ENCODE results near the gene TBC1D3B.
A peak's percentile ranks its signal among the peaks of the same experiment; 100 is the strongest.
"Not testable (repeated sequence)": the region's sequence is repeated elsewhere in the genome, so short reads cannot be mapped to it uniquely, and the experiment has no call there.

TBC1D3B gene

GRCh38 chr17:36168836-36169235, 7.6 kb downstream of the TBC1D3B start:
- DNase-seq, result not testable (repeated sequence)

DNA sequence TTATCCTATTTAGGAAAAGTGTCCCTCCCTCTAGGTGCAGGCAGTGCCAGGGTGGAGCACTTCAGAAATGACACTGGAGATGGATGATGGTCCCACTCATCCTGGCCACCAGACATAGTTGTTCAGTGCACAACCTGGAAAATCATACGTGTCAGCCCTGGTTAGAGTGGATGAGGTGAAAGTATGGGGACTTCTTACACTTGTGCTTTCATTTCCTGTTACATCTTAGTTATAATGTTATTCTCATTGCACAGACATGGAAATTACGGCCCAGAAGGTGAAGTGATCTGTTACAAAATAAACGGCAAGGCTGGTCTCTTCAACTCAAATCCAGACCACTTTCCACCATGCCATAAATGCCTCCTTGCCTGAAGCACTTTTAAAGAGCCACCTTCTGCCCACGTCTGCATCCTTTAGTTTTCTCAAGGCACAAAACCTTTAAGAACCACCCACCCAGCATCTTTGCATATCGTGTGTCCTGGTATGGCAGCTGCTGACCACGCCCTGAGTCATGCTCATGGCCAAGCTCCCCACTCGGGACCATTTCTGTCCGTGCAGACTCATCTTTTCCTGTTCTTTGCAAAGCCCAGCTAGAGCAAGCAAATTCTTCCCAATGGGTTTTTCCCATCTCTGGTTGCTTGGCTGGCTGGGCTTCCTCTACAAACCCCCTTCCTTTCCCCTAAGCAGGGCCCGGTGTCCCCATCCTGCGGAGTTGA, 22.4 kb downstream of the TBC1D3B start:
- DNase-seq, result no peak

DNA sequence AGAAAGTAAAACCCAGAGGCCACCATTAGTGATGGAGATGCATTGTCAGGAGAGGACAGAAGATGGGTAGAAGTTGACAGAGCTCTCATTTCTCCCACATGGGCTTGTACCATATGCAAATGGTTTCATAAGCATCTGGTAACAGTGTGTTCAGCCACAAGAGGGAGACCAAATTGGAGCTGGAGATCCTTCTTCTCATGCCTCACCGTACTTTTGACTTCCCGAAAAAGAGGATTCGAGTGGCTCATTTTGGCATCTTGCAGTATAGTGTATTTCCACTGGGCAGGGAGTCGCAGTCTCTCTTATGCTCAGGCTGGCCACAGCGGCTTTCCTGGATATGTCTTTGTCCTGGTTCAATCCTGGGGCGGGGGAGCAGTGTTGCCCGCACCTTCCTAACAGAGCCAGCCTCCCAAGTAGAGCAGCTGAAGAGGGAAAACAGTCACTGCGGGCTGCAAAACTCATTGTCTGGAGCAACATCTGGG, 23.8 kb downstream of the TBC1D3B start:
- peak; percentile 42 to 43 for DNase-seq

- DNase-seq, result no peak
Measured at GRCh38 chr17:36151891-36152638, 24.4 kb downstream of the TBC1D3B start.

DNA sequence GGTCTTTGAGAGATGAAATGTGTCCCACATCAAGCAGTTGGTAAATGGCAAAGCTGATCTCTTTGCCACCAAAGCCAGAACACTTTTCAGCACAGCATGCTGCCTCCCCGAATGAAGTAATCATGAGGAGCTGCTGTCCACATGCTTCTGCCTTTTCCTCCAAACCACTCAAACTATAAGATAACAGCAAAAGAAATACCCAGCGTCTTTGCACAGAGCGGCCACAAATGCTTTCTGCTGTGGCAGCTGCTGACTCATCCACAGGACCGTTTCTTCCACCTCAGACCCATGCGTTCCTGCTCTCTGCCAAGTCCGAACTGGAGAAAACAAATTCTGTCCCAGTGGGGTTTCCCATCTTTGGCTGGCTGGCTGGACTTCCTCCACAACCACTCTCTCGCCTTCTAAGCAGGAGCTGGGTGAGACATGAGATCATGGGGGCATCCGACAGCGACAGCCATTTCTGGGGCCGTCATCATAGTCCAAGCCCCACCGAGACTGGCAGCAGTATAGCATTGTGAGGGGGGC, 27.1 kb downstream of the TBC1D3B start:
- peak in 1 of 2 experiments; percentile 53 for DNase-seq

GRCh38 chr17:36148559-36149295, 27.7 kb downstream of the TBC1D3B start:
- DNase-seq, result peak; percentile 84 to 90

DNA sequence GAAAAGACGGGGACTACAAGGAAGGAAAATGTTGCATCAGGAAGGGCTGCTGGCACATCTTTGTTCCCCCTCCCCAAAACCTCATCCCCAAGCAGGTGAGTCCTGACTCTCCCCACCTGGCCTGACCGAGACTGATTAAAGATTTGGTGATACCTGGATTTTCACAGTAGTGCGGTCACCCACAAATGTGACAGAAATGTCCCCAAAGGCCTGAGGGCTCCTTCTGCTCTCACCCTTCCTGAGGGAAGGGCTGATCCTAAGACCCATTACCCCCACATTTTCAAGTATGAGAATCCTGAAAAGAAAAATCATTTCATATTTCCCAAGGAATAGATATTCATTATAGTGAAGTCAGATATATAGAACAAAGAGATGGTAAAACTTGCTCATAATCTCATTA, 28.8 kb downstream of the TBC1D3B start:
- no peak for DNase-seq

DNA sequence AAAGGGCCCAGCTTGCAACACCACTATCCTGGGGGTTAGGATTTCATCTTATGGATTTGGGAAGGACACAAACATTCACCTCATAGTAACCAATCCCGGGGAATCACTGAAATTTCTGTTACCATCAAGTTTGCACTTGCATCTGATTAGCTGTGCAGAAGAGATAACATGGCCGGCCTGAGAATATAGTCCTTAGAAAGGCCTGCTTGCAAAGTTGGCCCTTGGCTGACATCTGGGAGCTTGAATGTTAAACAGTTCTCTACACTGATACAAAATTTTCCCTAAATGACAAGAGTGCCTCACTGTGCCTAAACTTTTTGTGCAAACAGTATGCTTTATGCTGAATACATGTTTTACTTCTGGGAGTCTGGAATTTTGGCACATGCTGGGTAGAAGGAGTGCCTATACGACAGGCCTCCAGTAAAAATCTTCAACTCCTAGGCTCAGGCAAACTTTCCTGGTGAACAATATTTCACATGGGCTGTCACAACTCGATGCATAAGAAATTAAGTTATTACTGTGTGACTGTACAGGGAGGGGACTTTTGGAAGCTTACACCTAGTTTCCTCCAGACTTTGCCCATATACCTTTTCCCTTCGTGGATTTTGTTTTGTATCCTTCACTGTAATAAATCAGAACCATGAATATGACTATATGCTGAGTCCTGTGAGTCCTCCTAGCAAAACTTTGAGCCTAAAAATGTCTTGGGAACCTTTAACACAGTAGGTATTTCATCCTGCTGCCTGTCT, 31.3 kb downstream of the TBC1D3B start:
- no peak for DNase-seq

DNA sequence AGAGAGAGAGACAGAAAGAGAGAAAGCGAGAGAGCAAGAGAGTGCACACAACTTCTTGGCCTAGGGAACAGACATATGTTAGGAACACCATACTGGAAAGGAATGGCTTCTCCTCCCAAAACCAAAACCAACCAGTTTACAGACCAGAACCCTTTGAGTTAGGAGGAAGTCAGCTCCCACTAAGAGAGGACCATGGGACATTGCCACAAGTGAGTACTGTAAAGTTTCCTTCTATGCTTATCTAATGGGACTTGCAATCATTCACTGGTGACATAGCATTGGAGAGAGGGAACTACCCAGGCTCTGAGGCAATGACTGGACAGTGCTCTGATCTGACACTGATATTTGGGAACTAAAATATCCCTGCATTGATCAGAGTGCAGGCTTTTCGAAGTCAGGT, 32.4 kb downstream of the TBC1D3B start:
- no peak for DNase-seq

GRCh38 chr17:36142806-36143205, 33.6 kb downstream of the TBC1D3B start:
- no peak for DNase-seq

DNA sequence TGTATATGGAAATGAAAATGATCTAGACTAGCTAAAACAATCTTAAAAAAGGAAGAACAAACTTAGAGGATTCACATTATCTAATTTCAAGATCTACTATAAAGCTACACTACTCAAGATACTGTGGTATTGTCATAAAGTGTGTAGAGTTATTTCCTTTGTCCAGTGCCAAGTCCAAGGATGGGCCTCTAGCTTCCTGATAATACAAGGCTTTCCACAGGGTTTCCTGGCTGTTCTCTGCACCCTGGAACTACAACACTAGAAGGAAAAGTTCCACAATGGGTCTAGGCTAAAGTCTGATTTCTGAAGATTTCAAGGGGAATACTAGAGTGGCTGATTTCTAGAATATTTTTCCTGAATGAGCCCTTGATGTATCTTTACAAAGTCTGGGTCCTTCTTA, 34.2 kb downstream of the TBC1D3B start:
- no peak for DNase-seq

DNA sequence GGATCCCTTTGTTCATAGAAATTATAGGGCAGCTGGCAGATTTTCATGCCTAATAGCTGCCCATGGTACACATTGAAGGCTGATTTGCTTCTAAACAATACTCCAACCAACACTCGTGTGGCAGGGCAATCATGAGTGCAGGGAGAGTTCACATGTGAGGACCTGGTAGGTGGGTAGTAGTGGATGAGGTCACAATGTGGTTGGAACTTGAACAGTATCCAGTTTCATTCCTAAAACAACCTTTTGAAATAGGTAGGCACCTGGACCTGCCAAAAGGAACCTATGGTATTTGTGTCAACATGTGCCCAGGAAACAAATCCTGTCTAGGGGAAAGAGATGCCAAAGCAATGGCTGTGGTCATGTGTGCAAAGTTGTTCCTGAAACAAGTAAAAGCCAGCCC, 40.0 kb downstream of the TBC1D3B start:
- DNase-seq, result no peak

- no peak for DNase-seq
Measured at GRCh38 chr17:36136036-36136435, 40.4 kb downstream of the TBC1D3B start.

DNA sequence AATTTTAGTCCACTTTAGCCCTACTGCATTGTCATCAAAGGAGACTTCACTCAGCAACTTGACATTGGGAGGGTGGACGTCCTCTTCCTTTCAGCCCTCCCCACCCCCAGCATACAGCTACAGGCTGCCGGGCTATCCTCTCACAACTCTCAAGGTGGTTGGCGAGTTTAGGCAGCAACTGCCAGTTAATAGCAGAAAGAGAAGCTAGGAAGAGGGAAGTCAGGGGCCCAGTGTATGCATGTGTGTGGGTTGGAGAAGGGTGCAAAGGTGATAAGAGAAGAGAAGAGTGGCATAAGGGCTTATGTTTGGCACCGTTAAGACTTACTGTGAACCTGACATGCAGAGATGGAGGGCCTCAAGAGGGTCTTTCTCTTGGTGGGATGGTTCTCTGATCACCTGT, 41.0 kb downstream of the TBC1D3B start:
- no peak for DNase-seq

GRCh38 chr17:36133602-36134236, 42.7 kb downstream of the TBC1D3B start:
- no peak for DNase-seq

- DNase-seq, result no peak
Measured at GRCh38 chr17:36132421-36132831, 44.0 kb downstream of the TBC1D3B start.

GRCh38 chr17:36131931-36132330, 44.5 kb downstream of the TBC1D3B start:
- no peak for DNase-seq

DNA sequence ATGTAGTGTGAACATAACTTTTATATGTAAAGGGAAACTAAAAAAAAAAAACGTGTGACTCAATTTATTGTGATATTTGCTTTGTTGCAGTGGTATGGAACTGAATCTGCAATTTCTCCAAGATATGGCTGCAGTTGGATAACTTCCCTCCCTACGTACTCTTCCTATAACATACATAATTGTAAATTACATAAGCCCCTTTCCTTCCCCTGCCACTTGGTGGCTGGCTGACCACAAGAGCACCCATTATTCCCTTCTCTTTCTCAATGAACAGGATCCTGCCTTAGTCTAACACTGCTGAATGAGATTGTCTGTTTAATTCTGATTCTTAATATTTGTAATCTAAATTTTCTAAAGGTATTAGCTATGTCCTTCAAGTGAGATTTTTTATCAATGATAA, 45.0 kb downstream of the TBC1D3B start:
- peak; percentile 96 to 98 for DNase-seq

DNA sequence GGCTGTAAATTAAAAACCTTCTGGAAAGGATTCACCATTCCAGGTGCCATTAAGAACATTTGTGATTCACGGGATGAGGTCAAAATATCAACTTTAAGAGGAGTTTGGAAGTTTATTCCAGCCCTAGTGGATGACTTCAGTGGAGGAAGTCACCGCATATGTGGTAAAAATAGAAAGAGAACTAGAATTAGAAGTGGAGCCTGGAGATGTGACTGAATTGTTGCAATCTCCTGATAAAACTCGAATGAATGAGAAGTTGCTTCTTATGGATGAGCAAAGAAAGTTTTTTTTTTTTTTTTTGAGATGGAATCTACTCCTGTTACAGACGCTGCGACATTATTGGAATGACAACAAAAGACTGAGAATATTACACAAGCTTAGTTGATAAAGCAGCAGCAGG, 46.1 kb downstream of the TBC1D3B start:
- DNase-seq, result no peak

DNA sequence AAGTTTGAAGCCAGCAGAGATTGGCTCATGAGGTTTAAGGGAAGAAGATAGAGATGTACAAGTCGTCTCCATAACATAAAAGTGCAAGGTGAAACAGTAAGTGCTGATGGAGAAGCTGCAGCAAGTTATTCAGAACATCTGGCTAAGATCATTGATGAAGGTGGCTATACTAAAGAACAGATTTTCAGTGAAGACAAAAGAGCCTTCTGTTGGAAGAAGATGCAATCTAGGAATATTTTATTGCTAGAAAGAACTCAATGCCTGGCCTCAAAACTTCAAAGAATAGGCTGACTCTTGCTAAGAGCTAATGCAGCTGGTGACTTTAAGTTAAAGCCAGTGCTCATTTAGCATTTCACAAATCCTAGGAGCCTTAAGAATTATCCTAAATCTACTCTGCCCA, 46.8 kb downstream of the TBC1D3B start:
- DNase-seq, result no peak

DNA sequence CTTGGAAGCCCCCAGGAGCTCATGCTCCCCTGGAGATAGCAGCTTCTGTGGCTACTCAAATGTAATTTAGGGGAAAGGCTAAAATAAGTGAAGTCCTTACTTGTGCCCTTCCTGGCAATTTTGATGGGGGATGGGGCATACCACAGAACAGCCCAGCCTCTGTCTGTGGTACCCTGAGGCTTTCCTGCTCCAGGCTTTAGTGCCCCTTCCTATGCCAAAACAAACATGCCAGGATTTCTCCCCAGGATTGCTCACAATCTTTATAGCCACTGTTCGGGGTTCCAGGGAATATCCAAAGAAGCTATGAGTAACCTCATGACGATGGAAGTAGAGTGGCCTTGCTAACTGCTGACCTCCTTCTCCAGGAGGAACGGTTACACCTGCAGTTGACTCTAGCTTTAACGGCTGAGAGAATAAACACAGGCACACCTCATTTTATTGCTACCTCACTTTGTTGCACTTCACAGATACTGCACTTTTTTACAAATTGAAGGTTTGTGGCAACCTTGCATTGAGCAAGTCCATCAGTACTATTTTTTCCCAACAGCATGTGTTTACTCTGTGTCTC, 47.9 kb downstream of the TBC1D3B start:
- DNase-seq, result no peak

GRCh38 chr17:36127911-36128310, 48.5 kb downstream of the TBC1D3B start:
- no peak for DNase-seq
